LoVo (cell line): ENCODE measurements around the gene MCAT.
"Not testable (repeated sequence)": the region's sequence is repeated elsewhere in the genome, so short reads cannot be mapped to it uniquely, and the experiment has no call there.

Experiments used
- DNase-seq: peaks from one replicate; pipeline ENCODE4 v3.0.0-alpha.2; 2016; ENCODE audit warnings: low spot score

MCAT gene

DNA sequence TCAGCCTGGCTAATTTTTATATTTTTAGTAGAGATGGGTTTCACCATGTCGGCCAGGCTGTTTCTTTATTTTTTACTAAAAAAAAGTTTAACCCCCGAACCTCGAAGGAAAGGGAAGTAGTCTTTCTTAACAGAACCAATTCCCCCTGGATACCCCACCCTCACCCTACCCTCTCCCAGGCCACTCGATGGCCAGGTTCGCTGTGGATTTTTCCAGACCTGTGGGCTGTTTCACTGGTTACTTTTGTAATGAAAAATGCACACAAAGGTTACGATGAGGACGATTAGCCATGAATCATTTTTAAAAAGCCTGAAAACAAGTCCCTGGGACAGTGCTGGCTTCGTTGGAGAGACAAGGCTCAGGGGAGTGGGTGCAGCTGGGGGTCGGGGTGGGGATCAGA, 10.7 kb upstream of the MCAT start:
- no peak for DNase-seq

DNA sequence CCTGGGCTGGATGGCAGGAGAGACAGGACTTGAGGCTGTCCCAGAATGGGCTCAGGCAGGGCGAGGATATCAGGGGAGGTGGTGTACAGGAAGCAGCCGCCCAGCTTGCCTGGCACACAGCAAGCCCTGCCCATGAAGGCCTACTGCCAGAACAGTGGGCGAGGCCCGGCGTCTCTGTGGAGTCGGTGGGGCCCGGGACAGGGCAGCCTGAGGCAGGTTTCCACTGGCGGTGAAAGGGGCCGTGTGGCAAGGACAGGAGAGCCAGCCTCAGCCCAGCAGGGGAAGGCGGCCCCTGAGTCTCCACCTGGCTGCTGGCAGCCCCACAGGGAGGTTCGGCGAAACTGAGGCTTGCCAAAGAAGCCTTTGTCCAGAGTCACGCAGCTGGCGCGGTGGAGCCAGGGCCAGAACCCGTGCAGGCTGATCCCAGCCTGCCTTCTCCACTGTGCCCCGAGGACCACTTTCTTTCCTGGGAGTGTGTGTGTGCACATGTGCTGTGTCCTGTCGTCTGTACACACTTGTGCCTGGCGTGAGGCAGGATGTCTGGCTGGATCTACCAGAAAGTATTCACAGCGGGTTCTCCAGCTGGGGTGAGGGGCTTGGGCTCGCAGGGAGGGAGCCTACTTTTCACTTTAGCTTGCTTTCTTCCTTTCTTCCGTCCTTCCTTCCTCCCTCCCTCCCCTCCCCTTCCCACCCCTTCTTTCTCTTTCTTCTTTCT, 9.3 kb upstream of the MCAT start:
- peak; percentile 69 for DNase-seq

DNA sequence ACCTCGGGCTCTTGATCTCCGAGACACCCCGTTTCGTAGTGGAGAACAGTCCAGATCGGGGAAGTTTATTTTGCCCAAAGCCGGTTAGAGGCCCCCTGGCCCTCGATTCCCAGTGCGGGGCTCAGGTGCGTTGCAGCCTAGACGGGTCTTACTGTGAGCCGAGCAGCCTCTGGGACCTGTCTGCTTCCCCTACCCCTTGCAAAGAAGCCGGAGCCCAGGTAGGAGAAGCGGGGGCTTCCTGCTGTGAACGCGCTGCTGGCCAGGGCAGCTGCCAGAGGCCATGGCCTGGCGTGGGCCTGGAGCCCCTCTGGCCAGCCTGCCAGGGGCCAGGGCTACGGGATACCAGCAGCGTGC, 8.8 kb upstream of the MCAT start:
- DNase-seq: no peak

DNA sequence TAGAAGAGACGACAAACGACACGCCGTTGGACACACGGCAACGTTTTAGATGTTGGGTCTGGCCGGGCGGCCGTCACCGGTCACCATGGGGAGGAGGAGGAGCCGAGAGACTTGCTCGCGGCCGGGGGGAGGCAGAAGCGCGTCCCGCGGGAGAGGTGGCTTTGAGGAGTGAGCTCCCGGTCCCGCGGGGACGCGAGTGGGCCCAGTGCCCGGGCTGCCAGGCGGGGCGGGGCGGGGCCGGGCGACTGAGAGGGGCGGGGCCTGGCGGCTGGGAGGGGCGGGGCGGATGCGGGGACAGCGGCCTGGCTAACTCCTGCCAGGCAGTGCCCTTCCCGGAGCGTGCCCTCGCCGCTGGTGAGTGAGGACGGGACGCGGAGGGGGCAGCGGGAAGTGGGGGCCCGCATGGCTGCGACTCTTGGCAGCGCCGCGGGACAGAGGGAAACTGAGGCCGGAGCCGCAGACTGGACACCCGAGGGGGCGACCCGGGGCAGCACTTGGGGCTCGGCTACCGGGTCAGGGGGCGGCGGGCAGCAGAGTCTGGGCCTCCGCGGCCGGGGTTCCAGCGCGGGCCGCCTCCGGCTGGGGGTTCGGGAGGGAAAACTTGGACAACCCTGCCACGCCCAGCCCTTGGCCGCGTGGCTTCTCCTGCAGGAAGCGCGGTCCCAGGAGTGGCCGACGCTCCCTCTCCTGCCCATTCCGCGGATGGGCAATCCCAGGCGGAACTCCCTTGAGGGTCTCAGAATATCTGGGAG, 8.2 kb upstream of the MCAT start, which contains the start of gene TSPO:
Gene TSPO (plus strand): TSS at position 309 of the 752 bp plus-strand sequence. CDS start 7,680 bp downstream, outside the sequence.
- peak; percentile 69 for DNase-seq

DNA sequence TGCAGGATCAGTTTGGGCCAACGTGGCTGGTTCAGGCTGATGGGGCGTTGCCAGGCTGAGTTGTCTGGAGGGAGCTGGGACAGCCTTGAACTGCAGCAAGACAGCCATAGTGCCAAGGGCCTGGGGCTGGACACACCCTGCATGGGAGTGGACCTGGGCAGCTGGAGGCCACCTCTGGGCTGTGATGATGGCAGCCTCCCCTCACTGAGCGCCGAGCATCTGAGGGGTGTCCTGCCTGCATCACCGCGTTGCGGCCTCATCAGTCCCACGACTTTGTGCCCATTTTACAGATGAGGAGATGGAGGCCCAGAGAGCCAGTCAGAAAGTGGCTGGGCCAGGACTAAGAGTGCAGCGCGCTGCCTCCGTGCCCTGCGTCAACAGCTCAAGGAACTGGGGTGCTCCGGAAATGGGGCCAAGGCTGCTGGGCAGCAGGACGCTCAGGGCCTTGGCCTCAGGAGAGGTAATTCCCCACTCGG, 7.6 kb upstream of the MCAT start:
- no peak for DNase-seq

DNA sequence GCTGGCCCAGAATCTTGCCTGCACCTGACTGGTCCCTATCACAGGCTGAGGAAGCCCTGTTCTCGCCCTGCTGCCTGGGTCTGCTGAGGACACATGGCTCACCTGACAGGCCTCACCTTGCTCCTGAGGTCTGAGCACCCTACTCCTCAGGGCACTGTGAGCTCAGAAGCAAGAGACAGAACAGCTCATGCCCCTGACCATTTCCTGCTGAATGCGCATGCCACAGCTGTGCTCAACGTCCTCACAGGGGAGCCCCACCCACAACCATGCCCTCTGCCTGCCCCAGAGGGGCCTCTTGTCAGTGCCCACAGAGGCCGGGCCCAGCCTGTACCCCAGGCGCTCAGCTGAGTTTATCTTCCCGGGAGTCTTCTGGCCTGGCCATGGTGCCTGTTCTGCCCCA, 5.4 kb upstream of the MCAT start:
- no peak for DNase-seq

DNA sequence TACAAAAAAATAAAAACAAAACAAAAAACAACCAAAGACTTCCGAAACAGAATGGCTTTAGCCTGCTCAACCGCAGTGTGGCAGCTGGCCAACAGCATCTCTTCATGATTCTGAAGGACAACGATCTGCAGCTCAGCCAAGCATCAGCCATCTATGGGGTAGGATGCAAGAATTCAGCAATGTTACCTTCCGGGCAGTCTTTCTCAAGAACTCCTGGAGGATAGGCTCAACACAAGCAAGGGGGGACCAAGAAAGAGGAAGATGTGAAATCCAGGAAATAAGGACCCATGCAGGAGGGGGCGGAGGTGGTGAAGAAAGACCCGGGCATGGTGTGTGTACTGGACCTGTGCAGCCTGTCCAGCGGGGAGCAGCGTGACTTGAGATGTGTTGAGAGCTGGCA, 4.6 kb upstream of the MCAT start:
- no peak for DNase-seq

DNA sequence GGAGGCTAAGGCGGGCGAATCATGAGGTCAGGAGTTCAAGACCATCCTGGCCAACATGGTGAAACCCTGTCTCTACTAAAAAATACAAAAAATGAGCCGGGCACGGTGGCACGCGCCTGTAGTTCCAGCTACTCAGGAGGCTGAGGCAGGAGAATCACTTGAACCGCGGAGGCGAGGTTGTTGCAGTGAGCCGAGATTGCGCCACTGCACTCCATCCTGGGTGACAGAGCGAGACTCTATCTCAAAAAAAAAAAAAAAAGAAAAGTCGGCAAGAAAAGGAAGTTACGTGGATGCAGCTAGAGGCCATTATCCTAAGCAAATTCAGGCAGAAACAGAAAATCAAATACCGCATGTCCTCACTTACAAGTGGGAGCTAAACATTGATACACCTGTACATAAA, 3.1 kb upstream of the MCAT start:
- DNase-seq: not testable (repeated sequence)

DNA sequence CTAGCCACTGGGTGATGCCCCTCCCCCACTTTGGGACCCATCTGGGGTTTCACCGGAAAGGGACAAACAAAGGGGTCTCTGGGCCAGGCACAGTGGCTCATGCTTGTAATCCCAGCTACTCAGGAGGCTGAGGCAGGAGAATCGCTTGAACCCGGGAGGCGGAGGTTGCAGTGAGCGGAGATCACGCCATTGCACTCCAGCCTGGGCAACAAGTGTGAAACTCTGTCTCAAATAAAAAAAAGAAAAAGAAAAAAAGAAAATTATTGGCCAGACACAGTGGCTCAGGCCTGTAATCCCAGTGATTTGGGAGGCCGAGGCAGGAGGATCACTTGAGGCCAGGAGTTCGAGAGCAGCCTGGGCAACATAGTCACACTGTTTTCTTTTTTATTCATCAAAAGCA, 2.2 kb upstream of the MCAT start:
- not testable (repeated sequence) for DNase-seq

DNA sequence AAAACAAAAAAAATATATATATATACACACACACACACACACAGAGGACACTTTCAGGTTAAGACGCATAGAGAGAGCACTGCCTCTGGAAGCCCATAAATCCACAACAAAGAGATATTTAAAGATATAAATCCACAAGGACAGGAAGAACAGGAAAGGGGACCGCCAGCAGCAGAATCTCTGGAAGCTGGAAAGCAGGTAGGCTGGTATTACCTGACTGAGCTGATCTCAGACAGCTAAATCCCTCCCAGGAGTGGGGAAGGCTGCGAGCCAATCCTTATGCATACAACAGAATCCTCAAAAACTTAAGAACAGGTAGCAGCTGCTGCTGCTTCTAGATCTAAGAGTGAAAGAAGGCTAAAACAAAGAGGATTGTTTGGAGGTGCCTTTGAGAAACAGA, 1.8 kb upstream of the MCAT start:
- no peak for DNase-seq

DNA sequence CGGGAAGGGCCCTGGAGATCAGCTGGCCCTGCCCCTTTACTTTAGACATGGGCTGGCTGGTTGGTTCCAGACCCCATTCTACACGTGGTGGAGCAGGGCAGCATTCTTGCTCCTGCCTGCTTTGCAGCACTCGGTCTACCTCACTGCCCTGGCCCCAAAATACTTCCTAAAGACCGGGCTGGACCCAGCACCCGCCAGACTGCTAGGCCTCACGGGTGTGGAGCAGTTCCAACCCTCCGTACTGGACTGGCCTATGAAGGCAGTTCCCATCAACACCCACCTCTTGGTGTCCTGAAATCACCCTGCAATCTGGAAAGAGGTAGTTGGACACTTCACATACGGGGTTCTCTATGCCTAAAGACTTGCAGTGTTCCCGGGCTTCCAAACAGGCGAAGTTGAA, 6.4 kb downstream of the MCAT start:
- DNase-seq: no peak

DNA sequence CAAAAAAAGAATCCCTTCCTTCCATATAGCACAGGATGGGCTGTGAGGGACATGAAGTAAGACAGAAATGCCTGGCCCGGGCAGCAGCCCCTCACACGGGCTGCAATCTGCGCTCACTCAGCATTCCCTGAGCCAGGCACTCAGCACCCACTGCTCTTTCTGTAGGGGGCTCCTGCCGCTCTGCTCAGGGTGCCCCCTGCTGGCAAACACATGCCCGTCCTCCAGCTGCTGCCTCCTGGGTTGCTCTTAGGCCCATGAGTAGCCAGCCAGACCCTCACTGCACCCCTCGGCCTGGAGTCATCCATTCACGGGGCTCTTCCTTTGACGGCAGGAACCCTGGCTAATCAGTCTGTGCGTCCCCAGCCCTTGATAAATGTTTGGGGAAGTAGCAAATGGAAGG, 6.9 kb downstream of the MCAT start:
- DNase-seq: no peak

DNA sequence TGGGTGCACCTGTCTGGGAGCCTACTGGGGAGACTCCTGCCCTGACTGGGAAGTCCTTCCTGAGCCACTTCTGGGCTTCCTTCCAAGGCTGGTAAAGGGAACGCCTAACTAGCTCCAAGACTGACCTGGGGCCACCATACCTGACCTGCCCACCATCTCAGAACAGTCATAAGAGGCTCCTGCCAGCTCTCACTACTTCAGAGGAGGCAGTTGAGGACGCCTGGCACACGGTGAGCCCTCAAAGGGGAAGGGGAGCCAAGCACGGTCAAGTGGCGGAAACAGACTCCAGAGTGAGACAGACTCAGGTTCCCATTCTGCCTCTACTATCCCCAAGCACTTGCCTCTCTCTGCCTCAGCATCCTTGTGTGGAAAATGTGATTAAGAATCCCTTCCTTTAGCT, 7.6 kb downstream of the MCAT start:
- no peak for DNase-seq

DNA sequence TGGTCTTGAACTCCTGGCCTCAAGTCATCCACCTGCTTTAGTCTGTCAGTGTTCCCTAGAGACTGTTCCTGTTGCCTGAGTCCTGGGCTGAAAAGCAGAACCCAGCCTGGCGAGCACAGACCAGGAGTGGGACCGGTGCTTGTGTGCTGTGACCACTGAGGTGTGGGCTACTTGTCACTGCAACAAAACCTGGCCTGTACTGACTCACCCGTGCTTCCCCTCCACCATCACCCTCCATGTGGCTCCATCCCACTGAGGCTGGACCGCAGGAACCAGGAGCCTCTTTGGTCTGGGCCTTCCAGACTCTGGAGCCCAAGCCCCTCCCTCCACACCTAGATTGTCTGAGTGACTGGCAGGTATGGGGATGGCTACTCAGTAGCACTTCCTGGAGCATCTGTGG, 8.6 kb downstream of the MCAT start:
- DNase-seq: no peak

DNA sequence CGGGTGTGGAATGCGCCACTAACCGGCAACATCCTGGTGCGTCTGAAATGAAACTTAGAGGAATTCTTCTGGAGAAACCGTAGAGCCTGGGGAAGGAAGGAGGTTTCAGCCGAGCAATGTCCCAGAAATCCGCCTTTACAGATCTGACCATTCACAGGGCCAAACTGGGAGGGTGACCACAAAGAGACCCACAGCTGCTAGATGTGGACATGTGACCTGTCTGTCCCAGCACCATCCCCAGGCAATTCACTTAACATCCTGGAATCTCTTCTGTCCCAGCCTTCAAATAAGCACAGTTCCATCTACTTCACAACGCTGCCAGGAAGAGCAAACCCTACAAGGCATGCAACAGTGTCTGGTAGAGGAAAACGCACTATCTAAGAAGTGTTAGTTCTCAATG, 9.8 kb downstream of the MCAT start:
- DNase-seq: no peak

DNA sequence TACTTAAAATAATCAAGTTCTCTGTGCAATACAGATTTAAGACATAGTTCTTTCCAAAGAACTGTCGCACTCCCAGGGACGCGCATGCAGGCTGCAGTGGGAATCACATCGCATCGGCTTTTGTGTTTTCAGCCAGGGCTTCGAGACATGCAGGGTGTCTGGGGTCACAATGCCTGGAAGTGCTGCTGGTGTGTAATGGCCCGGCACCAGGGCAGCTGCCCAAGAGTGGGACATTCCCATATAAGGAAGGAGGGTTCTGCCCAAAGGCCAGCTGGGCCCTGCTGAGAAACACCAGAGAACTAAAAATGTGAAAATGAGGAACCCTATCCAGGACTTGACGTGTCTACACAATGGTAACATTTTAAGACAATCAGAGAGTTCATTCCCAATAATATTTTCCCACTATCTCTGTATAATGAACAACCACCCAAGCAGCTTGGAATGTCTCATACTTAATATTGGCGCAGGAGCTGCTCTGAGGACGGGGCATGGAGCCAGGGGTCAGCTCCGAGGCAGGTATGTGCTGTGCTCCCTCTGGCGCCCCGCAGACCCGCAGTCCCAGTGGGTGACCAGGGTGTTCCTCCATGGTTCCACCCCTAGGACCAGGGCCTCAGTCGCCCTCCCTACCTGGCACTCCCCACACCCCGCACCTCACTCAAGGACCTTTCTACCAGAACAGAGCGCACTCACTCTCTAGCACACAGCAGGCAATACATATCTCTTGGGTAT, 11.3 kb downstream of the MCAT start:
- DNase-seq: no peak

DNA sequence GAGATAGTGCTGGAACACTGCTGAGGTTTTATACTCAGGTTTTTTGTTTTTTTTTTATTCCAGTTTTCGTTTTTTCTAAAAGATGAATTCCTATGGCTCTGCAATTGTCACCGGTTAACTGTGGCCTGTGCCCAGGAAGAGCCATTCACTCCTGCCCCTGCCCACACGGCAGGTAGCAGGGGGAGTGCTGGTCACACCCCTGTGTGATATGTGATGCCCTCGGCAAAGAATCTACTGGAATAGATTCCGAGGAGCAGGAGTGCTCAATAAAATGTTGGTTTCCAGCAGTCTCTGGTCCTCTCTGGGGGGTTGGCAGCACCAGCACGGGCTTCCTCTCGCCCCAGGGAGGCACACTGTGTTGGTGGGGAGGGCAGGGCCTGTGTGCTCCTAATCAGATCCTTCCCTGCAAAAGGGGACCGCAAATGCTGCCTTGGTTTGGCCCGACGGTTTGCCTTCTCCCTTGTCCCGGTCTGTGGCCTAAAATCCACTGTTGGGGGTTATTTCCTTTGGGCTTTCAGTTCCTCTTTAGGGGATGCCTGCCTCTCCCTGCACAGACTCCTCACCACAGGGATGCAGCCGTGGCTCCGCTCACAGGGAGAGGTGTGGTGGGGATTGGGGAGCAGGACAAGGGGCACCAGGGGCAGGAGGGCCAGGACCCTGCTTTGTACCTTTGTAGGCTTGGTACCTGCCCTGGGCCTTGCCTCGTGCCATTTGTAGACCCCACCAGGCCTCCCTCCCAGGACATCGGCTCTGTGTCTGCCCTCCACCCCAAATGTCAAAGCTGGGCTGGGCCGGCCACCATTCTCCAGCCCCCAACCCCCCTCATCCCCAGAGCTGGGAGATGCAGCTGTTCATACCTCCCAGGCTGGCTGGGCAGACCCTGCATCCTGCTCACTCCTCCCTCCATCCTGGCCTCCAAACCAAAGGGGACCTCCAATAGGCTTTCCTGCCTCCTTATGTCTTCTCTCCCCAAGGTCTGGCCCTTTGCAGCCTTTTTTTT, 13.5 kb downstream of the MCAT start:
- DNase-seq: no peak

DNA sequence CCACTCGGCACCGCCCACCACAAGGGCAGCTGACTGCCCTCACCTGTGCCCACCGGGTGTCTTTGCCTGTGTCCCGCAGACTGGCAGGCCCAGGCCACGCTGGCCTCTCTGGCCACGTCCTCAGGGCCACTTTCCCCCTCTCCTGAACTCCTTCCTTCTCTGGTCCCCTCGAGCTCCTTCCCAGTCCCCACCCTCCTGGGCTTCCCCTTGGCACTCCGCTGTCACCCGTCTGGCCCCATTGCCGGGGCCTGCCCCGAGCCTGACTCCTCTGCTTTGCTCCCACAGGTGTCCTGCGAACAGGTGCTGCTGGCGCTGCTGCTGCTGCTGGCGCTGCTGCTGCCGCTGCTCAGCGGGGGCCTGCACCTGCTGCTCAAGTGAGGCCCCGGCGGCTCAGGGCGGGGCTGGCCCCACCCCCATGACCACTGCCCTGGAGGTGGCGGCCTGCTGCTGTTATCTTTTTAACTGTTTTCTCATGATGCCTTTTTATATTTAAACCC, 14.2 kb downstream of the MCAT start:
- no peak for DNase-seq

DNA sequence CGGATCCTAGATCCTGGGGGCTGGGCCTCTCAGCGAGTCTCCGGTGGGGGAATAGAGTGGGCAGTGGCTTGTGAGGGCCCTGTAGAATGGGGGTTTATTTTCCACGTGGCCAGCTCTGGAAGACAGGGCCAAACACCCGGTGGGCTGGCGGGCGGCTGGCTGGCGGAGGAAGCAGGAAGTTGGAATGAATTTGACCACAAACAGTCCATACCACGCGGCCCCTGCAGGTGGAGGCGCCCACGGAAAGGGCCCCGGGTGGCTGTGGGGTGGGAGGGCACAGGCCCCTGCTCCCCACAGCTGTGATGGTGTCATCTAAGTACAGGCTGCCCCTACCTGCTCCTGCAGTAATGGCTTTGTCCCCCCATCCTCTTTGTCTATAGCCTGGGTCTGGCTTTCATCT, 15.1 kb downstream of the MCAT start:
- no peak for DNase-seq

DNA sequence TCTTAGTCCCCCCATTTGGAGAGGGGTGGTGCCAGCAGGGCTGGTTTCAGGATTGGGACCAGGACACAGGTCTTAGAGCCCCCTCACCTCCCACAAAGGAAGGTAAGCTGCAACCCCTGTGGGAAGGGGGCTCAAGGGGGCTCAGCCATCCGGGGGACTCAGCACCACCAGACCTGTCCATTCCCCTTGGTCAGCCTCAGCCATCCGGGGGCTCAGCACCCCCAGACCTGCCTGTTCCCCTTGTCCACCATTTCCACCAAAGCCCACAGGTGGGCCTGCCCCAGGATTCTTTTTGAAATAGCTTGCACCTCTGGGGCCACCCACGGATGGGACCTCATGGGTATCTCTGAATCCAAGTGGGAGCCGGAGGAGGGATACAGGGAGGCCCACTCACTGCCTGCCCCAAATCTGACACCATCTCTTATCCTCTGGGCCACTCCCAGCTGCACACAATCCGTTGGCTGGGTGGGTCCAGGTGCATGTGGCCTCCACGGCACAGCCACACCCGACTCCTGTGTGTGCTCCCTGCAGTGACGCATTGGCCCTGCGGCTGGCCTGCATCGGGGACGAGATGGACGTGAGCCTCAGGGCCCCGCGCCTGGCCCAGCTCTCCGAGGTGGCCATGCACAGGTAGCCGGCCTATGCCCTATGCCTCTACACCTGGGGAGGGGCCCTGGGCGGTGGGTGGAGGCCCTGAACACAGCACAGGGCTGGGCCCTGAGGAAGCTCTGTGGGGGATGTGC, 15.9 kb downstream of the MCAT start:
- DNase-seq: no peak
